ENCODE results near the gene PTPRU. TPM values are rescaled to one million over a fixed set of nuclear protein-coding genes. Genes with fewer than 3 reads are reported as not detected.
"Not testable (repeated sequence)": the region's sequence is repeated elsewhere in the genome, so short reads cannot be mapped to it uniquely, and the experiment has no call there.

PTPRU gene
- polyA plus RNA-seq, 3 donors = 9.4 to 12.0 (median 10.6) TPM

DNA sequence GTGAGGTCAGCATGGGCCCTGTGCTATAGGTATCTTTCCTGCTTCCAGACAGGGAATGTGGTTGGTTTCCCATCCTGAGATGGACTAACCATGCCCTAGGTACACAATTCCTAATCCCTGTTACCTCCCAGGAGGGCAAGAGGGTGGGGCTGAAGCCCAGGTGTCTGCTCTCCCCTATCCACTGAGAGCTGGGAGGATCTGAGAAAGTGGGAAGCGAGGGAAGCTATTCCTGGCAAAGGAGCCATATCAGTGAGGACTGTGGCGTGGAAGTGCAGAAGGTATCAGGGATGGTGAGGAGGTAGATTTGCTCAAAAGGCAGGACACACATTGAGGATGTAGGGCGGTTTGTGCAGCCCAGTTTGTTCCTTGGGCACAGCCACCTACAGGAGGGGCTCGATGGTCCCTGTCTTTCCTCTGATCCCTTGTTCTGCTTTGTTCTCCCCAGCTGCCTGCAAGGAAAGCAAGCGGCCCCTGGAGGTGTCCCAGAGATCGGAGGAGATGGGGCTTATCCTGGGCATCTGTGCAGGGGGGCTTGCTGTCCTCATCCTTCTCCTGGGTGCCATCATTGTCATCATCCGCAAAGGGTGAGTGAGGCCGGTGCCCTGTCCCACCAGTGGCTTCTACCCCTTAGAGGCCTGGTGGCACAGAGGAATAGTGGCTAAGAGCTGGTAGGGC is 48.1 kb downstream of the PTPRU start:
- DNase-seq (ENCODE audit: low read depth in 3 of 3, low spot score in 2 of 3) = no peak

DNA sequence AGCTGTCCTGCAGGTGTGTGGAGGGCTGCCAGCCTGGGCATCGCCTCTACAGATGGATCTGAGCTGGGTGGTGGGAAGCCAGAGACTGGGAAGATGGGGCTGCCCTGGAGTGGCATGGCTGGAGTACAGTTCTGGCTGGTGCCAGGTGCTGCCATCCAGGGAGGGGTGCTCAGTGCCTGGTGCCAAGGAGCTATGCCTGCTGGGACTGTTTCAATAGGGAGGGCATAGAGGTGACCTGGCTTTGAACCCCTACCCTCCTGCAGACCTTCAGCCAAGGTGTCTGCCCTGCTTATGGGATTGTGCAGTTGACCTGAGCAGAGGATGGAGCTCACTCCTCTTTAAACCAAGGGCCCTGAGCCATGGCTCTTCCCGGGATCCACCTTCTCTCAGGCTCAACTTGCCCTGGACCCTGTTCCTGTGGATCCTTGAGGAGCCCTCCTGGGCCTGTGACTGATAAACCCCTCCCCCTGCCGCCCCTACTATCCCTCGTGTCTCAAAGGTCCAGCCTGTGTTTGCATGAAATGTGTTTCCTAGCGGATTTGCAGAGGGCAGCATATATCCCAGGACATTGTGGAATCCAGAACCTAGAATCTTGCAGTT is 48.7 kb downstream of the PTPRU start:
- no peak for DNase-seq (ENCODE audit: low read depth in 3 of 3, low spot score in 2 of 3)

DNA sequence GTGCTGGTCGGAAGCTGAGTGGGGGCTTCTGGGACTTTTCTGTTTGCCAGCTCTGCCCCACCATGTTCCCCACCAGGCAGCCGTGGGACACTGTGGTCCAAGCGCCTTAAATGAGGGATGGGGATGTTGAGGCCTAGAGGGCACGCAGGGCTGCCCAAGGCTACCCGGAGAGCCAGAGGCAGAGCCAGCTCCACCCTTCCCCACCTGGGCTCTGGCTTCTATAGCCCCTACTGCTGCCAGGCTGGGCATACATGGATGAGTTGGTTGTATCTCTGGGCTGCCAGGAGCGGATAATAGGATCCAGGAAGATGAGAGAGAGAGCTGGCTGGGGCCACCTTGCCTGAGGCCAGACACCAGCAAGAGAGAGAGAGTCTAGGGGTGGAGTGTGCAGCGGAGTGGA is 49.4 kb downstream of the PTPRU start:
- no peak for DNase-seq (ENCODE audit: low read depth in 3 of 3, low spot score in 2 of 3)

DNA sequence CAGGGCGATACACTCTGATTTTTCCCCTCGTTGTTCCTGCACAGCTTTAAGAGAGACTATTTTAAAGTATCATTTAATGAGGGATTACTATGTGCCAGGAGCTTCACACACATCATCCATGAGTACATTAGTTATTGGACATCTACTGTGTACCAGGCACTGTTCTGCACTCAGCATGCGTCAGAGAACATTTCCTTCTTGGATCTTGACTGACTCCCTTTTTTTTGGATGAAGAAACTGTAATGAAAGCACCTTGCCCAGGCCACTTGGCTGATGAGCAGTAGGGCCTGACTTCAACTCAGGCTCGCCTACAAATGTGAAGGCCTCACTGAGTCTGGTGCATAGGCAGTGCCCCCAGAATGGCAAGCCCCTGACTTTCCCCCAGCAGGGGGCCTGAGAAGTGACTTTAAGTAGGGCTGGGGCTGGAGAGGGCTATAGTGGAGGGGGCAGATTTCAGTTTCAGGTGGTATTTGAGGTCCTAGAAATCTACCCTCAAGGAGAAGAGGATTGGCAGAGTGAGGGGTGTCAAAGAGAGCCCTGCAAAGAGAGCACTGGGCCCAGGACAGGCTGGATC is 50.0 kb downstream of the PTPRU start:
- no peak for DNase-seq (ENCODE audit: low read depth in 3 of 3, low spot score in 2 of 3)

DNA sequence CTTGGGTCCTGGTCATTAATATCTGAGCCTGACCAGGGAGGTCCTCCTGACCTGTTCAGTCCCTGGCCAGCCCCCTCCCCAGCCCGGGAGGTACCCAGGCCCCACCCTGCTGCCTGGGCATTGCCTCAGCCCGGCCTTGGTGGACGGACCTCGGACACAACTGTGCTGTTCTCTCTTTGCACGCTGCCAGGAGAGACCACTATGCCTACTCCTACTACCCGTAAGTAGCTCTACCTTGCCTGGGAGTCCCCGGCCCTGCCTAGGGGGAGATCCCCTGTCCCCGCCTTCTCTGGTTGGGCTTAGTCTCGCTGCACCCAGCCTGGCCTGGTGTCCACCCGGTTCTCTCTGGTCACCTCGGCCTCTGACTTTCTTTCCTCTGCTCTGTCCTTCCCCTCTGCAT is 53.2 kb downstream of the PTPRU start:
- no peak for DNase-seq (ENCODE audit: low read depth in 3 of 3, low spot score in 2 of 3)

DNA sequence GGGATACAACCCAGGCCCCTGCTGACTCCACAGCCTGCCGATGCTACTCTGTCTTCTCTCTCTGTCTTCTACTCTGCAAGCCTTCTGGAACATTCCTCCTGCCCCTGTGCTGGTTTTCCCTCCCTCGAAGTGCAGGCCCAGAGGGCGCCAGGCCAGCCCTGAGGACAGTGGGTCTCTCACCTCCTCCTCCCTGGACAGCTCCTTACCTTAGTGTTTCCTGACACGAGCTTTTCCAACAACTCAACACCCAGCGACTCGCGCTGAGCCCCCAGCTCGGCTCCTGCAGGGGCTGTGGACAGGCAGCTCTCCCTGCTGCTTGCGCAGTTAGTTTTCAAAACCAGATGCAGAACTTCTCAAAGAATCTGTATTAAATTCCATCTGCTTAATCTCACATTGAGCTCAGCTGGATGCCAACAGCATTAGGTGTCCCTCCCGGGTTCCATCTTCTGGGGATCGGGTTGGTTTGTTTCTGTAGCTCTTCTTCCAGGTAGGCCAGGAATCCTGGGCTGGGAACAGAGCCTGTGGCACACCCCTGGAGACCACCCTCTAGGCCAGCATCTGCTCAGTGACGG is 54.2 kb downstream of the PTPRU start:
- no peak for DNase-seq (ENCODE audit: low read depth in 3 of 3, low spot score in 2 of 3)

DNA sequence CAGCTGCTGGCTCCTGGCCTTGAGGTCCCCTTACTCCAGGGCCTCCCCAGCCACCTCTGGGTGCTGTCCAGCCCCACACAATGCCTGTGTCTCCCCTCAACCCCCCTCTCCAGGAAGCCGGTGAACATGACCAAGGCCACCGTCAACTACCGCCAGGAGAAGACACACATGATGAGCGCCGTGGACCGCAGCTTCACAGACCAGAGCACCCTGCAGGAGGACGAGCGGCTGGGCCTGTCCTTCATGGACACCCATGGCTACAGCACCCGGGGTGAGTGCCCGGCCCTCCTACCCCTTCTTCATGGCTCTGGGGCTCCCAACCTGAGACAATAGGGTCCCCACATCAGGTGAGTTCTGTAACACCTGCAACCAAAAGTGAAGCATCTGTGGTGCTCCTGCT is 55.4 kb downstream of the PTPRU start:
- DNase-seq (ENCODE audit: low read depth in 3 of 3, low spot score in 2 of 3) = no peak

DNA sequence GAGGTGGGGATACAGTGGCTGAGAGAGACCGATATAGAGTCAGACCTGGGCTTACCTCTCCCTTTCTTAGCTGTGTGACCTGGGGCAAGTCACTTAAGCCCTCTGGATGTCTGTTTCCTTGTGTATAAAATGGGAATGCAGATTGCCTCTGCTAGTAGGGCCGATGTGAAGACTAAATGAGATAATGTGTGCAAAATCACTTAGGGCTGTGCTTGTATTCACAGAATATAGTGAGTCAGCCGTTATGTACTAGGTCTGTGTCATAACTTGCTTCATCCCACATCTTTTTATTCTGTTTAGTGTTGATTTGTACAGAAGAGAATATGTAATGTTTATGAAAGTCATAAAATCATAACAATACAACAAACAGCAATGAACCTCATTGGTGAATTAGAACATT is 56.0 kb downstream of the PTPRU start:
- no peak for DNase-seq (ENCODE audit: low read depth in 3 of 3, low spot score in 2 of 3)

DNA sequence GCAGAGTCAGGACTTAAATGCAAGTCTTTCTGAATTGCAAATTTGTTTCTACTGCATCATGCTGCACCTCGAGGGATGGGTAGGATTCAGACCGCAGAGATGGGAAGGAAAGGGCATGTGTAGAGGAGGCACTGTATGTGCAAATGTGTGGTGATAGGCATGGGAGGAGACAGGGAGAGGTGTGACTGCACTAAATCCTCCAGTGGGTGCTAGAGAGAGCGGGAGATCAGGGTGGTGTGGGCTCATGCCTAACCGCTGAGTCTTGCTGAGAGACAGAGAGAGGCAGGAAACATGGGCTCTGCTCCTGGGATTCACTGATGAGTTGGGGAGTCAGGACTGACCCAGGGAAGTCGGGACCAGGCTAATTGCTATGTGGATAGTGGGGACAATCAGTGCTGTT is 61.1 kb downstream of the PTPRU start:
- DNase-seq (ENCODE audit: low read depth in 3 of 3, low spot score in 2 of 3) = no peak

DNA sequence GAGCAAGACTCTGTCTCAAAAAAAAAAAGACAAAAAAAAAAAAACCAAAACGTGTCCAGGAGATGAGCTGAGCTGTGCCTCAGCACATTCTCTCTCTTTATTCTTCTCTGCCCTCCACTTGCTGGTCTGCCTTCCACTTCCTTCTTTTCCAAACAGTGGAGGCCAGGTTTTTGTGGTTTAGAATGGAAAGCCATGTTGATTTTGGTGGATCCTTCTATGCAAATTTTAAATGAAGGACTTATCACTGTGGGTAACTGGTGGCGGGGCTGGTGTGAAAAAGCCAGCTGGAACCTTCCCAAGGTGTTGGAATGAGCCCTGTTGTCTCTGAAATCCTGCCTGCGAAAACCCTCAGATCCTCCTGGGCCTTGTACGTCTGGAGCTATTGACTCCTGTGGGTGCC is 61.9 kb downstream of the PTPRU start:
- DNase-seq (ENCODE audit: low read depth in 3 of 3, low spot score in 2 of 3) = no peak

DNA sequence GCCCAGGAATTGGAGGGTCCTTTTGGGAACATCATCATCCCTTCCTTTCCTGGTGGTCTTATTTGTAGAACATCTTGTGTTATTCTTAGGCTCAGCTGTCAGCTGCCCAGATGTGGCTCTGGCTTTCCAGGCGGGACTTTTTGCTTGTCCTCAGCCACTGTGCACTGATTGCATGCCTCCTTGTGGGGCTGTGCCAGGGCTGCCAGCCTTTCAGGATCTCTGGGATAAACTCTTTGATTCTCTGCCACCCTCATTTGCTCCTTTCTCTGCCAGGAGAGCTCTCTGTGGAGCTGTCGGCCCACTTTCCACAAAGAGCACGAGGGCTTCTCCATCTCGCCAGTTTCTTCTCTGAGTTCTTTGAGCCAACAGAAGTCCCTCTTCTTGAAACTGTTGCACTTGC is 63.1 kb downstream of the PTPRU start:
- no peak for DNase-seq (ENCODE audit: low read depth in 3 of 3, low spot score in 2 of 3)

DNA sequence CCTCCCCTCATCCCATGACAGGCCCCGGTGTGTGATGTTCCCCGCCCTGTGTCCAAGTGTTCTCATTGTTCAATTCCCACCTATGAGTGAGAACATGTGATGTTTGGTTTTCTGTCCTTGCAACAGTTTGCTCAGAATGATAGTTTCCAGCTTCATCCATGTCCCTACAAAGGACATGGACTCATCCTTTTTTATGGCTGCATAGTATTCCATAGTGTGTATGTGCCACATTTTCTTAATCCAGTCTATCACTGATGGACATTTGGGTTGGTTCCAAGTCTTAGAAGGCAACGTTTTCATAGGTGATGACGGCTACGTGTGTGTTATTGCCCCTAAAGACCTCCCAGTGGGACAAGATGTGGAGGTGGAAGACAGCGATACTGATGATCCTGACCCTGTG is 65.4 kb downstream of the PTPRU start:
- DNase-seq (ENCODE audit: low read depth in 3 of 3, low spot score in 2 of 3) = not testable (repeated sequence)

DNA sequence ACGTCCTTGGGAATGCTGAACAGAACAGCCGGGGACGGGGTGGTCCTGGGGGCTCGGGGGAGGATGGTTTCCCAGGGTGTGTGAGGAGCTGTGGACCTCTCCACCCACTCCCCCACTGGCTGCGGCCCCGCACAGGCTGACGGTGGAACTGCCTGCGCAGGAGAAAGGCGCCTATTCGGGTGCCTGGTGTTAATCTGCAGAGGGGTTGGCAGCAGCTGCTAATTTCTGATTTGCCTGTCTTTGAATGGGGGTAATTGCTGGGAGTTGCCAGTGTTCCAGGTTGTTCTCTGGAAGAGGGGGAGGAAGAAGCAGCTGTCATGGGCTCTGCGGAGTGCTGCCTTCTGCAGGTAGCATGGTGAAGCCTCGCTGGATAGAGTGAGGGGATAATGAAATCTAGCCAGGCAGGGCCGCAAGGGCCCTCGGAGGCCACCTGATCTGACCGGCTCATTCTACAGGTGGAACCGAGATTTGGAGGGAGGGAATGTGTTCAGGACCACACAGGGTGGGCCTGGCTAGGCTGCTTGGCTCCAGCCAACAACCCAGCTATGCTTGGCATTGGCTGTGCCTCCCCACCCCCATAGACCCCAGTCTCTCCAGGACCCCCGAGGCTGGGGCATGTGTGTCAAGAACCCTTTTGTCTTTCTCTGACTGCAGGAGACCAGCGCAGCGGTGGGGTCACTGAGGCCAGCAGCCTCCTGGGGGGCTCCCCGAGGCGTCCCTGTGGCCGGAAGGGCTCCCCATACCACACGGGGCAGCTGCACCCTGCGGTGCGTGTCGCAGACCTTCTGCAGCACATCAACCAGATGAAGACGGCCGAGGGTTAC is 67.1 kb downstream of the PTPRU start:
- DNase-seq (ENCODE audit: low read depth in 3 of 3, low spot score in 2 of 3) = no peak

DNA sequence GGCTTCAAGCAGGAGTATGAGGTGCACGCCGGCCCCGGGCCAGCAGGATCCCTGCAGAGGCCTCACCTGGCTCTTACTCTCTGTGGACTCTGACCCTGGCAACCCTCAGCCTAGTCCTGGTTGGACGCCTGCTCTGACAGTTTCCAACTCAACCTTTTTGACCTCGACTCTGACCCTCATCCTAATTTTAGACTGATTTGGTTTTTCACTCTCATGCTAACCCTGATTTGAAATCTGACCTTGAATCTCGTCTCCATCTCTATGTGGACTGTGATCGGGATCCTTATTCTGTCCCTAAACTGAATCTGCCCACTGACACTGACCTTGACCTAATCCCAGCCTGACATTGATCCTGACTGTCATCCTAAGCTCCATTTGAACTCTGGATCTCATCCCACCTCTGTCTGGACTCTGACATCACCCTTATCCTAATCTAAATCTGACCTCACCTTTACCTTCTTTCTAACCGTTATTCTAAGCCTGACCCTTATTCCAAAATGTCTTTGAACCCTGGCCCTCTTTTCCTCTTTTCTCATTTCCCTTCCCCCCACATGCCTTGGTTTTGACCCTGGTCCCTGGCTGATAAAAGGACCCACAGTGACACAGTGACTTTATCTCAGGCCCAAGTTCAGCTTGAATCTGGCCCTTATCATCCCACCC is 67.8 kb downstream of the PTPRU start:
- DNase-seq (ENCODE audit: low read depth in 3 of 3, low spot score in 2 of 3) = no peak

DNA sequence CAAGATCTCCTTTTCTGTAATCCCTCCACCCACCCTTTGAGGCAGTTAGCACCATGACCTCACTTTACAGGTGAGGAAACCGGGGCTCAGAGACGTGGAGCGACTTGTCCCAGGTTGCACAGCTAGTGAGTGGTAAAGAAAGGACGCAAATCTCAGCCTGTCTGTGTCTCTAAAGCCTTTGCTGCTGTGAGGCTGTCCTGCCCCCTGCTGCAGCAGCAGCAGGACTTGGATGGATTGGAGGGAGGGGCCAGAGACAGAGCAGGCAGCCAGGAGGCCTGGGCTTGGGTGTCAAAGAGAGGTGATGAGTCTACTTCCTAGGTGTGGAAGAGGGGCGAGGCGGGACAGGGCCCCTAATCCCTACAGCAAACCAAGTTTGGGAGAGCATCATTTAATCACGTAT is 69.6 kb downstream of the PTPRU start:
- DNase-seq (ENCODE audit: low read depth in 3 of 3, low spot score in 2 of 3) = no peak

DNA sequence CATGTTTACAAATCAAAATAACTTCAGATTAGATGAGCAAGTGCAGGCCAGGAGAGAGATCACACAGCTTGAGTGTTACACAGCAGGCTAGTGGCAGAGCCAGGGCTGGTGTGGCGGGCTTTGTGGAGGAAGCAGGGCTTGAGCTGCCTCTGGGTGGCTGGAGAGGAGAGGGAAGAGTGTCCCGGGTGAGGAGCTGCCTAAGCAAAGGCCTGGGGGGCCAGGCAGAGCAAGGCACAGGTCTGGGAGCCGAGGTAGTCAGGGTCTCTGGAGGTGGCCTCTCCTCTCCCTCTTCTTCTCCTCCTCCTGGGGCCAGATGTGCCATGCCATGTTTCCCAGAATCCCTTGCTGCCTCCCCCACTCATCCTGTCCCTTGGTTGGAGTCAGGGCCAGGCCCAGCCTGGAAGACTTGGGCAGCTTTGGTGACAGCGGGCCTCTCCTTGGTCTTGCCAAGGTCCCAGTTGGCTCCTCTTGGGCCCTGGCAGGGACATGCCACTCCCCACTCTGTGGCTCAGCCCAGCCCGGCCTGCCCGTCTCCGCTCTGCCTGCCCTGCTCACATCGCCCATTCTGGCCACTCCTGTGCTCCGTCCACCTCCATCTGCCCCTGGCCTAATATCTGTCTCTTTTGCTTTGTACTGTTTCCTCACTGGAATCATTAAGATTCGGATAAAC is 70.3 kb downstream of the PTPRU start:
- no peak for DNase-seq (ENCODE audit: low read depth in 3 of 3, low spot score in 2 of 3)

DNA sequence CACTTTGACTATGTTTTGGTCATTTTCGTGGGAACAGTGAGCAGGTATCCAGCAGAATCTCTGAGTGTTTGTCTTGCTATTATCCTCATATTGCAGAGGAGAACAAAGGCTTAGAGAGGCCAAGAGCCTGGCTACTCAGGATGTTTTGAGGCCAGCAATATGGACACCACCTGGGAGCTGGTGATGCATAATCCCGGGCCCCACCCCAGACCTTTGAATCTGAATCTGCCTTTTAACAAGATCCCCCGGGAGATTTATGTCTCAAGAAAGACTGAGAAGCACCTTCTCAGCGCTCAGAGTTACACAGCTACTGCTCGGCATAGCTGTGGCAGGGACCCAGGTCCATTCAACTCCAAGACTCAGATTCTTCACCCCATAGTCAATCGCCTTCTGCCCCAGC is 72.8 kb downstream of the PTPRU start:
- DNase-seq (ENCODE audit: low read depth in 3 of 3, low spot score in 2 of 3) = no peak

DNA sequence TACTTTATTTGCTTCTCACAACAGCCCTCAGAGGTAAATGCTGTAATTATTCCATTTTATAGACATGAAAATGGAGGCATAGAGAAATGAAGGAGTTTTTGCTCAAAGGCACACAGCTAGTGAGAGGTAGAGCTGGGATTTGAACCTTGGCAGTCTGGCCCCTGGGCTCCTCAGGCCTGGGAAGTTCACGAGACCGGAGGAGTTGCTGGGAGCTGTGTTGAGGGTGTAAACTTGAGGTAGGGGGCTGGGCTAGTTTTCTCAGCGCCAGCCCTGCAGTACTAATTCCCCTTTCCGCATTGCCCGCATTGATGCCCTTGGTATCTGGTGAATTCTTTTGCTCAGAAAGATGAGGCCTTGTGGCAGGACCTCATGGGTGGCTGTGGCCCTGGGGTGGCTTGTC is 73.3 kb downstream of the PTPRU start:
- no peak for DNase-seq (ENCODE audit: low read depth in 3 of 3, low spot score in 2 of 3)

DNA sequence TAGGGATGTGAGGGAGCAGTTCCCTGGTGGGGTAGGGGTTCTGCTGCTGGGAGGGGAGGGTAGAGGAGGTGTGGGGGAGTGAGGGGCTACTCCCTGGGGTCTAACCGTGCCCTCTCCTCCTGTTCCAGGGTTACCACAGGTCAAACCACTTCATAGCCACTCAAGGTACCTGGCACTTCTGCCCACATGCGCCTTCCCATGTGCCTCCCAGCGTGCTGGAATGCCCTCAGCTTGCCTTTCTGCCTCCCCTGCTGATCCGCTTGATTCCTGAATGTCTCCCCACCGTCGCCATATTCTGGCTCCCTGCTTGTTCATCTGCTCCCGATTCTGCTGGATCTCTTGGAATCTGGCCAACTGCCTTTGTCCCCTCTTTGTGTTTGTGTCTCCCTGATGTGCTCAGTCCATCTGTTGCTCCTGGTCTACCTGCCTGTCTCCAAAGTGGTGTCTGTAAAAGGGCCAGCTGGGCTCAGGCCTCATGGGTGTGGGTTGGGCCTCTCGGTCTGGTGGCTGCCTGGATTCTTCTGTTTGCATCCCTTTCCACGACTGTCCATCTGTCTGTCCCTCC is 74.4 kb downstream of the PTPRU start:
- no peak for DNase-seq (ENCODE audit: low read depth in 3 of 3, low spot score in 2 of 3)
